HG03108 (cell line): Measurements from ENCODE around the gene TXNDC11.

Experiments used
- ATAC-seq: cut with Tn5 transposase; IDR thresholded peaks from one replicate; pipeline ENCODE4 v1.9.1; 2021; ENCODE audit warnings: moderate library complexity; ENCODE audit not compliant: unreplicated experiment

The TXNDC11 gene

GRCh38 chr16:11675561-11676511, 66.8 kb downstream of the TXNDC11 start:
- no peak for ATAC-seq

- no peak for ATAC-seq
Observed at GRCh38 chr16:11674818-11675560, 67.7 kb downstream of the TXNDC11 start.

- ATAC-seq: no peak
Observed at GRCh38 chr16:11674001-11674817, 68.4 kb downstream of the TXNDC11 start.

GRCh38 chr16:11673091-11674000, 69.3 kb downstream of the TXNDC11 start:
- no peak for ATAC-seq

GRCh38 chr16:11672206-11673090, 70.2 kb downstream of the TXNDC11 start:
- no peak for ATAC-seq

- ATAC-seq: no peak
Observed at GRCh38 chr16:11671676-11672075, 71.0 kb downstream of the TXNDC11 start.

GRCh38 chr16:11671271-11671670, 71.4 kb downstream of the TXNDC11 start:
- ATAC-seq: no peak

GRCh38 chr16:11670171-11671131, 72.2 kb downstream of the TXNDC11 start:
- peak; percentile 31 for ATAC-seq

- ATAC-seq: no peak
Observed at GRCh38 chr16:11669380-11670146, 73.1 kb downstream of the TXNDC11 start.

GRCh38 chr16:11668623-11669379, 73.9 kb downstream of the TXNDC11 start:
- no peak for ATAC-seq

- ATAC-seq: peak; percentile 51
Observed at GRCh38 chr16:11667824-11668622, 74.6 kb downstream of the TXNDC11 start, which contains the start of gene SNN. TSS of gene SNN (plus strand) at chr16:11668455. CDS start at chr16:11676060, 7,605 bp downstream.

- no peak for ATAC-seq
Observed at GRCh38 chr16:11667221-11667823, 75.3 kb downstream of the TXNDC11 start.

GRCh38 chr16:11666103-11667055, 76.3 kb downstream of the TXNDC11 start:
- no peak for ATAC-seq

GRCh38 chr16:11665071-11665491, 77.6 kb downstream of the TXNDC11 start:
- no peak for ATAC-seq
